Body of pancreas (tissue), 4 donors: ENCODE data around the gene PAX6. TPM values are rescaled to one million over a fixed set of nuclear protein-coding genes. Genes with fewer than 3 reads are reported as not detected.

Source experiments
- ATAC-seq: fragments of 150-250 bp; one replicate; pipeline ENCODE4 v1.9.1; 2016
- DNase-seq, 4 donors: peaks; one replicate each; pipeline ENCODE4 v3.0.0-alpha.2; 2019
- H3K27ac ChIP-seq, 4 donors: fragments of 200-600 bp; sonication (generic); 1 replicate in 3 of 4; 2 replicates in 1 of 4; pipeline versions ENCODE4 v1.5.1 to v1.6.1; 2016 to 2019; ENCODE audit warnings: mild to moderate bottlenecking in 1 of 4, mixed read lengths in 1 of 4, moderate library complexity in 1 of 4
- H3K27me3 ChIP-seq, 2 donors: fragments of 200-600 bp; sonication (generic); one replicate each; pipeline ENCODE4 v1.6.0; 2016; ENCODE audit warnings: mild to moderate bottlenecking in 1 of 2
- H3K36me3 ChIP-seq, 2 donors: fragments of 200-600 bp; sonication (generic); replicated peaks in 1 of 2; 2 replicates each; pipeline ENCODE4 v1.5.1; 2016; ENCODE audit warnings: low read depth in 2 of 2; ENCODE audit not compliant: insufficient read depth in 1 of 2
- H3K4me1 ChIP-seq: fragments of 200-600 bp; sonication (generic); one replicate; pipeline ENCODE4 v1.6.0; 2016
- H3K4me3 ChIP-seq, 2 donors: fragments of 200-600 bp; sonication (generic); 1 replicate in 1 of 2; 2 replicates in 1 of 2; pipeline ENCODE4 v1.5.1; 2016 to 2019
- H3K9me3 ChIP-seq, 3 donors: fragments of 200-600 bp; sonication (generic); 1 replicate in 2 of 3; 2 replicates in 1 of 3; pipeline ENCODE4 v1.5.1; 2016
- POLR2A ChIP-seq, 3 donors: fragments of 450-650 bp; IDR thresholded peaks; one replicate each; pipeline ENCODE4 v1.6.1; 2016; ENCODE audit warnings: antibody characterized with exemption in 3 of 3, mild to moderate bottlenecking in 2 of 3
- WGBS, 2 donors: methylation state at CpG; one replicate each; pipeline ENCODE4 v1.1.5; 2017; 5-methylcytosine and 5-hydroxymethylcytosine counted together
- intact Hi-C: fragments of 100-400 bp; cut with DNase I; formaldehyde crosslinking; loops from one replicate; pipeline ENCODE4 v1.15.1; 2023
- total RNA-seq, 2 donors: library from RNA; depleted of rRNA; stranded (reverse); fragments of >200 nt; gene quantifications; one replicate each; pipeline ENCODE4 v1.1.0, GENCODE V29; 2016
- TF ChIP-seq, protein P1 (sequence below), 7 experiments: fragments of 450-650 bp in 4 of 7; fragments of 200-600 bp in 3 of 7; sonication (generic) in 3 of 7; IDR thresholded peaks; one replicate each; pipeline ENCODE4 v1.5.1; 2016 to 2019; ENCODE audit warnings: antibody characterized with exemption in 7 of 7

PAX6 gene
- total RNA-seq, 2 donors from 2014 or later, result 10.2 to 12.5 TPM

DNA sequence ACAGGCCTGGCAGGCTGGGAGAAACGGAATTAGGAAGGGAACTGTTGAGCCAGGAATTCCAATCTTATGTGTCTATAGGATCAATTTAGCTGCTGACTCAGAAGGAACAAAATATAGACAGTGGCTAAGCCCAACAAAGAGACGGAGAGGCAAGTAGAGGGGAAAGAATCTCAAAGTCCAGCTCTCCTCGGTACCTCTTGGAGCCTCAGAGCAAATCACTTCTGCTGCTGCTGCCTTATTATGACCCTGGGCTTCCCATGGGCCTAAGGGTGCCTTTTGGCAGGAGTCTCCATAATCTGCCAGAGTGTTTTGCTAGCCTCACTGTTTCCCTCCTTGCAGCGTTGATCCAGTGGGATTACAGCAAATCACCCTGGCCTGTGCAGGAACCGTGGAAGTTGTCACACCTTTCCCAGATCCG is 31.7 kb downstream of the PAX6 start:
- ATAC-seq (no peak), DNase-seq (no peak)
- intact Hi-C loops, result no loop called here
- no peaks in the 10 kb centered on the region for H3K36me3 ChIP-seq
- no peak overlapping the region for H3K27ac ChIP-seq
- H3K4me1 ChIP-seq, result no peaks in the 10 kb centered on the region
- WGBS, 2 donors, result 68 to 74% methylated on average over 6 of the region's 6 CpGs
- no peaks in the 10 kb centered on the region for H3K9me3 ChIP-seq
- H3K4me3 ChIP-seq, result no peak overlapping the region
- TF ChIP-seq POLR2A (IDR thresholded peaks at IDR 0.05), result no peak
- TF ChIP-seq, protein P1, sequence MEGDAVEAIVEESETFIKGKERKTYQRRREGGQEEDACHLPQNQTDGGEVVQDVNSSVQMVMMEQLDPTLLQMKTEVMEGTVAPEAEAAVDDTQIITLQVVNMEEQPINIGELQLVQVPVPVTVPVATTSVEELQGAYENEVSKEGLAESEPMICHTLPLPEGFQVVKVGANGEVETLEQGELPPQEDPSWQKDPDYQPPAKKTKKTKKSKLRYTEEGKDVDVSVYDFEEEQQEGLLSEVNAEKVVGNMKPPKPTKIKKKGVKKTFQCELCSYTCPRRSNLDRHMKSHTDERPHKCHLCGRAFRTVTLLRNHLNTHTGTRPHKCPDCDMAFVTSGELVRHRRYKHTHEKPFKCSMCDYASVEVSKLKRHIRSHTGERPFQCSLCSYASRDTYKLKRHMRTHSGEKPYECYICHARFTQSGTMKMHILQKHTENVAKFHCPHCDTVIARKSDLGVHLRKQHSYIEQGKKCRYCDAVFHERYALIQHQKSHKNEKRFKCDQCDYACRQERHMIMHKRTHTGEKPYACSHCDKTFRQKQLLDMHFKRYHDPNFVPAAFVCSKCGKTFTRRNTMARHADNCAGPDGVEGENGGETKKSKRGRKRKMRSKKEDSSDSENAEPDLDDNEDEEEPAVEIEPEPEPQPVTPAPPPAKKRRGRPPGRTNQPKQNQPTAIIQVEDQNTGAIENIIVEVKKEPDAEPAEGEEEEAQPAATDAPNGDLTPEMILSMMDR (IDR thresholded peaks at IDR 0.05), result no peak
- H3K27me3 ChIP-seq, result no peaks in the 10 kb centered on the region

DNA sequence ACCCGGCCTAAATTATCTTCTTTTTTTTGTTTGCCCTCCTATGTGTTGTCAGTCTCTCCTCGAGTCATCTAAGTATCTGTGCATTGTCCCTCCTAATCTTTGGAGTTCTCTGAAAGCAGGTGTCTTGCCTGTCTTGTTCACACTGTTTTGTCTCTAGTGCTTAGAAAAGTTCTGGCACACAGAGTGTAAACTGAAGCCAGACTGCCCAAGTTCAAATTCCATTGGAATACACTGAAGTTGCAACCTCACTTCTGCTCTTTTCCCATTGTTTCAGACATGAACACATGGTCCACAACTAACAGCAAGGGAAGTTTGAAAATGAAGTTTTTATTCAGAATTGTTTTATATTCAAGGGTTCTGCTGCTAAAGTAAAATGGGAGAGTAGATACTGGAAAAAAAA is 38.7 kb downstream of the PAX6 start:
- H3K4me1 ChIP-seq, result no peaks in the 10 kb centered on the region
- TF ChIP-seq, protein P1 (IDR thresholded peaks at IDR 0.05), result no peak
- TF ChIP-seq POLR2A (IDR thresholded peaks at IDR 0.05), result no peak
- H3K36me3 ChIP-seq, result no peaks in the 10 kb centered on the region
- 79 to 91% methylated on average over 2 of the region's 2 CpGs for WGBS, 2 donors
- no peak for ATAC-seq
- DNase-seq, result no peak
- H3K4me3 ChIP-seq, result no peak overlapping the region
- H3K9me3 ChIP-seq, result no peaks in the 10 kb centered on the region
- no peak overlapping the region for H3K27ac ChIP-seq
- no peaks in the 10 kb centered on the region for H3K27me3 ChIP-seq
- intact Hi-C loops, result no loop called here

DNA sequence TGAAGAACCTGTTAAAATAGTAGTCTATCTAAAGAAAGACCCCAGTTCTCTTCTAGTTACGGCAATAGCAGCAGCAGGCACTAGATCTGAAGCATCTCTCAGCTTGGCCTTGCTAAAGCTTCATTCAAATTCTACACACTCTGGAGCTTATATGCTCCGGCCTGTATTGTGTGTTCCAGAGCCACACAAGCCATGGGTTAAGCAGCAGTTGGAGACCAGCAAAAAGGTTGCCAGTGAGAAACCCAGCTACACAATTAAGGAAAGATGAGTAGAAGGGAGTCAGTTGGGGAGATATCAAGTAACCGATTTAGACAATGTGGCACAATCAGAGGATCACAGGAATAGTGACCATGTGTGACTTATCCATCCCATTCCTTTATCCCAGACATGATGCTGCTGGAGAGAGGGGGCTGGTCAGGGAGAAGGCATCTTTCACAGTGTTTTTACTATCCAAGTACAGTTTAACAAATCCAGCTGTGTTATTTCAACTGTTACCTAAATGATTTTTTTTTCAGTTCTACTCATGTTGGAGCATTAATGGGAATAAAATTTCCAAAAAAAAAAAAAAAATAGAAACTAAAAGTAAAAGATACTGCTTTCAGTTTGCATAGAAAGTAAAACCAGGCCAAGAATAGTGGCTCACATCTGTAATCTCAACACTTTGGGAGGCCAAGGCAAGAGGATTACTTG is 41.0 kb downstream of the PAX6 start:
- WGBS, 2 donors, result 94 to 97% methylated on average over 3 of the region's 3 CpGs
- H3K4me1 ChIP-seq, result no peaks in the 10 kb centered on the region
- H3K27ac ChIP-seq, result no peak overlapping the region
- no peaks in the 10 kb centered on the region for H3K27me3 ChIP-seq
- DNase-seq (no peak), ATAC-seq (no peak)
- no peak overlapping the region for H3K4me3 ChIP-seq
- no peaks in the 10 kb centered on the region for H3K36me3 ChIP-seq
- intact Hi-C loops, result no loop called here
- H3K9me3 ChIP-seq, result no peaks in the 10 kb centered on the region
- TF ChIP-seq, protein P1 (IDR thresholded peaks at IDR 0.05), result no peak
- TF ChIP-seq POLR2A (IDR thresholded peaks at IDR 0.05), result no peak

- H3K36me3 ChIP-seq, result no peaks in the 10 kb centered on the region
- H3K27me3 ChIP-seq, result no peaks in the 10 kb centered on the region
- ATAC-seq (no peak), DNase-seq (no peak)
- no peaks in the 10 kb centered on the region for H3K4me1 ChIP-seq
- intact Hi-C loops, result no loop called here
- TF ChIP-seq, protein P1 (IDR thresholded peaks at IDR 0.05), result no peak
- no peak for TF ChIP-seq POLR2A (IDR thresholded peaks at IDR 0.05)
- H3K9me3 ChIP-seq, result no peaks in the 10 kb centered on the region
- 83 to 90% methylated on average over 9 of the region's 9 CpGs for WGBS, 2 donors
- no peak overlapping the region for H3K4me3 ChIP-seq
- no peak overlapping the region for H3K27ac ChIP-seq
Measured at GRCh38 chr11:31768749-31769640, 42.1 kb downstream of the PAX6 start.
